HG02588 (cell line): ENCODE data around the gene COQ8A.

Source experiments
- ATAC-seq: cut with Tn5 transposase; IDR thresholded peaks from one replicate; pipeline ENCODE4 v1.9.1; 2021; ENCODE audit warnings: mild to moderate bottlenecking, moderate library complexity; ENCODE audit not compliant: unreplicated experiment

Gene COQ8A

DNA sequence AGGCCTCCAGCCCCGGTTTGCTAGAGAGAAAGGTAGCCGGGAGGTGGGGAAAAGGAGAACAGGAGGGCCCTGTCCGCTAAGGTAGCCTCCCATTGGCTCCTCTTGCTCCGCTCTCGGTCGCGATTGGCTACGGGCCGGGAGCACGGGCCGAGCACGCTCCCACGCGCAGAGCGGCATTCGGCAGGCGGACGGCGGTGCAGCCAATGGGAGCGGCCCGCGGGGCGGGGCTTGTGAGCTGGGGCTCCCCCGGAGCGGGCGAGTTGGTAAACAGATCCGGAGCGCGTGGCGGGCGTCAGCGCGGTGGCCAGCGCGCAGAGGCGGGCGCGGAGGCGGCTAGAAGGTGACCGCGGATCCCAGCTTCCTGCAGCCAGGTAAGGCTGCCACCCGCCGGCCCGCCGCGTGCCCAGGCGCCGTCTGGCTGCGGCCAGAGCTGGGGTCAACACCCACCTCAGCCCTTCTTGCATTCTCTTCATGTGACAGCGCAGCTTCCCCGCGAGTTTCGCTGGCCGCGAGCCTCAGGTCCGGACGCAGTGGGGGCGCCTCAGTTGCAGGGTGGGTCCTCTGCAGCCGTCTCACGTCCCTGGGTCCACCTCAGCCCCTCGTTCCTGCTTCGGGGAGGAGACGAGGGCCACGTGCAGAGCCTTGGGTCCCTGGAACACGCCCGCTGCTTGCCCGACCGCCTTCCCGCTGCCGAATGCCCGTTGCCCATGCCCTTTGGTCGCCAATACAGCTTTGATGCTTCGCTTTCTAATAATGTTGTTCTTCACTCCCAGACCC, at the start of gene COQ8A:
Gene COQ8A (plus strand): TSS at position 266 of the 777 bp plus-strand sequence. CDS start 21,092 bp downstream, outside the sequence.
- ATAC-seq = peak; percentile 96

DNA sequence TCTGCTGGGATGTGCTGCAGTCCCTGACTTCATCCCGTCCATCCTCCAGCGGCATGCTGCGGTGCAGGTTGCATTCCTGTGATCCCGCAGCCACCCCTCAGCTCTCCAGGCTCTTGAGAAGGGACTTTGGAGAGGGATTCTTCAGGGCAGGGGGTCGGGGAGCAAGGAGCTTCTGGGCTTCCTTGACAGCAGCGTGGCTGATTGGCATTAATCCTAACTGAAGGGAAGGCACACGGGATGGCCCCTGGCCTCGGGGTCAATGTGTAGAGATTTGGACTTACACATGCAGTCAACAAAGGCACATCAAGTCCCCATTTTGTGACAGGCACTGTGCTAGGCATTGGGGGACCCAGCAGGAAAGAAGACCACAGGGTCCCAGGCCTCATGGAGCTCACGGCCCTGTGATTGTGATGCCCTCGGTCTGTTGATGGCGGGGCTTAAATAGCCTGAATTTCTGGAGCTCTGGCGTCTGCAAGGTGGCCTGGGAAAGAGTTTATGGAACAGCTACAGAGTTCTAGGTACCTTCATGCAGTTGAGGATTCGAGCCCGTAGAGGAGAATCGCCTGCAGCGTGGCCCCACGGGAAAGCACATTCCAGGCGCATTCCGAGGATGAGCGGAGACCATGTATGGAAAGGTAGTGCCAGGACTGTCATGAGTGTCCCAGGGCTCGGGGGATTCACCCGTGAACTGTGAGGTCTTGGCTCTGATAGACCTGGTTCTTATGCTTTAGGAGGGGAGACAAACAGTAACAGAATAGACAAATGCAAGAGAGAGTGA, 49.6 kb upstream of the COQ8A start:
- no peak for ATAC-seq

DNA sequence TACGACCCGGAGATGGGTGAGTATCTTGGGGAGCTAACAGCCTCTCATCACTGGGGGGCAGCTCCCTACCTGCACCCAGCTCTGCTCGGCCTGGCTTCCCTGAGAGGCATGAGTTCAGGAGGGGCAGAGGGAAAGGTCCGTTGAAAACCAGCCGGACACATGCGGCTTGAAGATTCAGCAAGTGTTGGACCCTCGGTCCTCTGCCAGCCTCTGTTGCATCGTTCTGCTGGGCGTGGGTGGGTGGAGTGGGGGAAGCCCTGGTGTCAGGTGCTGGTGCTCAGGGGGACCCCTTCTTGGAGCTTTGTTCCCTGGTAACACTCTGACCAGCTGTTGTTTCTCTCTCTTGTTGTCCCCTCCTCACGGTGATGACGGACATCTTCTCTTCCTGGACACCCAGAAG, 48.7 kb upstream of the COQ8A start:
- no peak for ATAC-seq

DNA sequence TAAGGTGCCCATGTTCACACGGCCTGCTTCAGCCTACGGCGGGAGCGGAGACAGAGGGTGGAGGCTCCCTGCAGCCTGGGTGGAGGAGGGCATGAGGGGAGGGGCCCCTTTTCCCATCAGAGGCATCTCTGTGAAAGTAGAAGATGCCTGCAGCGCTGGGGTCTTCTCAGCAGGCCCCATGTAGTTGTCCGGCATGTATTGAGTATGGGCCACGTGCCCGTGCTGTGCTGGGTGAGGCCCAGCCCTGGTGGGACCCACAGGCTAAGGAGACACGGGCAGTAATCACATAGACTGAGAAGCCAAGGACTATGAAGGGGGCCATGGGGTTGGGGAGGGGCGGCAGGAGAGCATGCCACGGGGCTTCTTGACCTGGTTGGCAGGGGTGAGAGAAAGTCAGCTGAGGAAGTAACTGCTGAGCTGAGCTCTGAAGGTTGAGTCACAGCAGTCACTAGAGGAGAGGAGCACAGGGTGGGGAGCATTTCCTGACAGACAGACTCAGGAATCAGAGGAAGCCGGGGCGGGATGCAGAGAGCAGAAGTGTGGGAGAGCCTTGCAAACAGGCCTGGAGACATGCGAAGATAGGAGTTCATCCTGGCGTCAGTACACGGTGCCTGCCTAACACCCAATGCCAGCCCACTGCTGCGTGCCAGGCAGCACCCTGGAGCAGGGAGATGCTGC, 48.1 kb upstream of the COQ8A start:
- no peak for ATAC-seq

DNA sequence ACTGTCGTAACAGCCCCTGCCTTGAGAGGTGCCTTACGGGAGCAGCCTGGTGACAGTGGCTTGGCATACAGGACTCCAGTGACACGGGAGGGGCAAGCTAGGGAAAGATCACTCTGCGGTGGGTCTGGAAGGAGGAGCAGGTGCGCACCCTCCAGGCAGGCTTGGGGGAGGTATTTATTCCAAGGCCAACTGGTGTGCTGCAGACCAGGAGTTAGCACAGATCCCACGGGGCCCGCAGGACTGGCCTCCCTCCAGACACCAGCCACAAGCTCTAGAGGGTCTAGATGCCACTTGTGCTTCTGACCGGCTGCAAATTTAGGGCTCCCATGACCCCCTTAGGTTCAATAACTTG, 47.6 kb upstream of the COQ8A start:
- ATAC-seq = no peak

DNA sequence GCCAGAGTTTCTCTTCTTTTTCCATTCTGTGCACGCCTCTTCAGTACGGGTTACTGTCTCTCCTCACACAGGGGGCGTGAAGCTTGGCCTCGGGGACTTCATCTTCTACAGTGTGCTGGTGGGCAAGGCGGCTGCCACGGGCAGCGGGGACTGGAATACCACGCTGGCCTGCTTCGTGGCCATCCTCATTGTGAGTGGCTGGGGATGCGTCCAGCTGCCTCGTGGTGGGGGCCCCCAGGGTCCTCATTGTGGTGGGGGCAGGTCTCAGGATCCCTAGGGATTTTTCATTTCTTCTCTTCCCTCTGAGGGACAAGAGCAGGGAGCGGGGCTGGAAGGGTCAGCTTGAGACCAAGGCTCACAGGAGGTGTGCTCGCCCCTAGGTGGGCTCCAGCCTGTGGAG, 46.2 kb upstream of the COQ8A start:
- ATAC-seq = no peak

DNA sequence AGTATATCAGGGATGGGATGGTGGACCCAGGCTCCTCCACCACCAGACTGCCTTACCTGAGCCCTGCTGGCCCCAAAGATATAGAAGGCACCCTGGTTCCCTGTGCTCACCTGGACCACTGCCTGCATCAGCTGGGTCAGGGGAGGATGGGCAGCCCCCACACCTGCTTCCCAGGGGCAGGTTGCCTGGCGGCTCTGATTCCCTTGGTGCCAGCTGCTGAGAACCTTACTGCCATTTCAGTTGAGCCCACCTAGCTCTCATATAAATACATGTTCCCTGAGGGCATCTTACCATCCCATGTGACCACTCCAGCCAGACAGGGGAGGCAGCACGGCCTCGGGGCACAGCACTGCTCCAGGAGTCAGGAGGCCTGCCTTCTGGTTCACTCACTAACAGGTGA, 45.3 kb upstream of the COQ8A start:
- no peak for ATAC-seq

DNA sequence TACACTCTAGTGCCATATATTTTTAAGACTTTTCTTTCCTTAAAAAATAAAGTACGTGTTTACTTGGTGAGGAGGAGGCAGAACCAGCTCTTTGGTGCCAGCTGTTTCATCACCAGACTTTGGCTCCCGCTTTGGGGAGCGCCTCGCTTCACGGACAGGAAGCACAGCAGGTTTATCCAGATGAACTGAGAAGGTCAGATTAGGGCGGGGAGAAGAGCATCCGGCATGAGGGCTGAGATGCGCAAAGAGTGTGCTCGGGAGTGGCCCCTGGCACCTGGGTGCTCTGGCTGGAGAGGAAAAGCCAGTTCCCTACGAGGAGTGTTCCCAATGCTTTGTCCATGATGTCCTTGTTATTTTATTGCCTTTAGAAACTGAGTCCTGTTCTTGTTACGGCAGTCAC, 44.5 kb upstream of the COQ8A start:
- no peak for ATAC-seq

DNA sequence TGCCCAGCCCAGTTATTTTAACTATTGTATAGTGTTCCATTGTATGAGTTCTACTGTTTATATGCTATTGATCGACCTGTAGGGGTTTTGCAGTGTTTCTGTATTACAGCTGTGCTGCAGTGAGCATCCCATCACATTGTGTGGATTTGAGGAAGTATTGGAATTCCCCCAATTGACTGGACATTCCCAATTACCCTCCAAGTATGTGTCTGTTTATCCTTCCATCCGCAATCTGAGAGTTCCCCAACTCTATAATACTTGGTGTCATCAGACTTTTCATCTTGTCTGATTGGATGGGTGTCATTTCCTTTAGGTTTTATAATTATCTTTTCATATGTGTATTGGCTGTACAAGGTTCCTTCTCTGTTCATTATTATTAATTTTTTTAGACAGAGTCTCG, 41.8 kb upstream of the COQ8A start:
- ATAC-seq = no peak

DNA sequence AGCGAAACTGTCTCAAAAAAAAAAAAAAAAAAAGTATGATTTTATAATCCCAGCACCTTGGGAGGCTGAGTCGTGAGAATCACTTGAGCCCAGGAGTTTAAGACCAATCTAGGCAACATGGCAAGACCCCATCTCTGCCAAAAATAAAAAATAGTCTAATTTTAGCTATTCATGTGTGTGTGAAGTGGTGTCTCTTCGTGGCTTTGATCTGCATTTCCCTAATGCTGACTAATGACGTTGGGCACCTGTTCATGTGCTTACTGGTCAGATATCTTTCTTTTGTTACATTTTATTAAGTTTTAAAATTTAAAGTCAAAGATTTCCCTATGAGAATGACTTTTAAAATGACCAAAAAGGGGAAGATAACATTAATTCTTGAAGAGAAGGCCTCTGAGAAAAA, 38.7 kb upstream of the COQ8A start:
- ATAC-seq = no peak

DNA sequence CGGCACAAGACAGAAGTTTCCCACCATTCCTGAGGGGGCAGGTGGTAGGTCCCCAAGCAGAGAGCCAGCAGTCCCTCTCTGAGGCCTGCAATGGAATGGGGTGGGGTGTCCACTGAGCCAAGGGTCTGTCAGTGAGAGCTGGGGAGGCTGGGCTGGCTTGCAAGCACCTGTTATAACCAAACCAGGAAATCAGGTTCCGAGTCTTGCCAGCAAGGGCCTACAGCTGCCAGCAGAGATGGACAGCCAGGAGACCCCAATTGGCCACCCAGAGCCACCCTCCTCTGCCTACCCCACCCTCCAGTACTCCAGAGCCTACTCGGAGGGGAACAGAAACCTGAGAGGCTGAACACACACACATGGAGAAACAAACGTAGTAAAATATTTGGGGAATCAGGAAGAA, 37.5 kb upstream of the COQ8A start:
- no peak for ATAC-seq

DNA sequence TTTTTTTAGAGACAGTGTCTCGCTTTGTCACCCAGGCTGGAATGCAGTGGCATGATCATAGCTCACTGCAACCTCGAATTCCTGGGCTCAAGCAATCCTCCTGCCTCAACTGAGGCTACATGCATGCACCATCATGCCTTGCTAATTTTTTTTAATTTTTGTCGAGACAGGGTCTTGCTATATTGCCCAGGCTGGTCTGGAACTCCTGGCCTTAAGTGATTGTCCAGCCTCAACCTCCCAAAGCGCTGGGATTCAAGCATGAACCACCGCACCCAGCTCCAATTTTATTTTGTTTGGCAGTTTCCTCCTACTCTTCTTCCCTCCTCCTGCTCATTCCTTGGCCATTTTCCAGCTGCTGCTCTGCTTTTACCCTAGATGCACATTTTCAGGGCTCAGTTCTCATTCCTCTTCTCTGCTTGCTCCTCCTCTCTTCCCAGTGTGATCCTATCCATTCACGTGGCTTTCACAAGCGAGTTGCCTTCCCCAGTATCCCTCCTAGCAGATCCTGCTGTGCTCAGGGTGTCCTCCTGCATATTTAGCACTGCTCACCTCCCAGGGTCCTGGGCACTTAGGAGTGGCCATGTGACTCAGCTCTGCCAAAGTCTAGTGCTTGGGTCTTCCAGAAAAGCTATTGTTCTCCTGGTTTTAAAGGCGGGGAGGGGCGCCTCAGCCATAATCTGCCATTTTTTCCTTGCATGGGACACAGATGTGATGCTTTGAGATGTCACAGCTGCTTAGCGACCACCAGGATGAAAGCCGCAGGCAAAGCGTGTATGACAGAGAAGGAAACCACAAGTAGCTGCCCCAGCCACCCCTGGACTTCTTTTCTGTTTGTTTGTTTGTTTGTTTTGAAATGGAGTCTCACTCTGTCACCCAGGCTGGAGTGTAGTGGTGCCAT, 36.0 kb upstream of the COQ8A start:
- ATAC-seq = no peak

DNA sequence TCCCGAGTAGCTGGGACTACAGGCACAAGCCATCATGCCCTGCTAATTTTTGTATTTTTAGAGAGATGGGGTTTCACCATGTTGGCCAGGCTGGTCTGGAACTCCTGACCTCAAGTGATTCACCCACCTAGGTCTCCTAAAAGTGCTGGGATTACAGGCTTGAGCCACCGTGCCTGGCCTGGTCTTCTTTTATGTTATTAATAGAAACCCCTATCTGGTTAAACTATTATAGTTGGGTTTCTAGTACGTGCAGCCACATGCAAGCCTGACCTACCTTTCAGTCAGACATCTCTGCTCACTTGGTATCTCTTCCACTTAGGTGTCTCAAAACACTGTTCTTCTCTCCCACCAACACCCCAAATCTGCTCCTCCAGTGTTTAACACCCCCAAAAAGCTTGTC, 35.3 kb upstream of the COQ8A start:
- no peak for ATAC-seq

DNA sequence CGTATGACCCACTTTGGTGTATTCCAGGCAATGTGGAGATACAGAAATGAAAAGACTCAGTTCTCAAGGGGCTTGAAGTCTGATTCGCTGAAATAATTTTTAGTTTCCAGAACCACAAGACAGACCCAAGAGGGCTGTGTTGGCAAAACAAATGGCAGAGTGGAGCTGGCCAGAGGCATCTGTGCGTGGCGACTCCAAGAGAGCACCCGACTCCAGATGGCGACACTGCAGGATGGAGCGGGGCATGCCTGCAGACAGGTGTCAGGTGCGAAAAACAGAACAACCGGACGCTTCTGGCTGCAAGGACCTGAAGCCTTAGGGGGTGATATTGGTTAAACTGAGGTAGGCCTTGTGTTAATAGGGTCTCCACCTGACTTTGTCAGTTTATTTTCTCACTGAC, 31.7 kb upstream of the COQ8A start:
- no peak for ATAC-seq

DNA sequence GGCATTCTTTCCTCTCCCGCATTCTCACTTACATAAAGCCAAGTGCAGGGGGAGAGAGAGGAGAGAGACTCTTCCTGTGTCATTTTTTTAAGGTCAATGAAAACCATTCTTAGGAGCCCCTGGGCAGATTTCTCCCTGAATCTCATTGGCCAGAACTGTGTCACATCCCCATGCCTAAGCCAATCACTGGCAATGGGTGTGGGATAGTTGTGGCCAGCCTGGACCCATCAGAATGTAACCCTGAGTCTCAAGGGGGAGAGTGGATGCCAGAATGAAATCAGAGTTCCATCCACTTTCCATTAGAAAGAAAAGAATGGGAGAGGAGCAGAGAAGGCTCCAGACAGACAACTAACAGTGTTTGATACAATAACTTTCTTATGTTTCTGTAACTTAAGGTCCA, 31.2 kb upstream of the COQ8A start:
- no peak for ATAC-seq

DNA sequence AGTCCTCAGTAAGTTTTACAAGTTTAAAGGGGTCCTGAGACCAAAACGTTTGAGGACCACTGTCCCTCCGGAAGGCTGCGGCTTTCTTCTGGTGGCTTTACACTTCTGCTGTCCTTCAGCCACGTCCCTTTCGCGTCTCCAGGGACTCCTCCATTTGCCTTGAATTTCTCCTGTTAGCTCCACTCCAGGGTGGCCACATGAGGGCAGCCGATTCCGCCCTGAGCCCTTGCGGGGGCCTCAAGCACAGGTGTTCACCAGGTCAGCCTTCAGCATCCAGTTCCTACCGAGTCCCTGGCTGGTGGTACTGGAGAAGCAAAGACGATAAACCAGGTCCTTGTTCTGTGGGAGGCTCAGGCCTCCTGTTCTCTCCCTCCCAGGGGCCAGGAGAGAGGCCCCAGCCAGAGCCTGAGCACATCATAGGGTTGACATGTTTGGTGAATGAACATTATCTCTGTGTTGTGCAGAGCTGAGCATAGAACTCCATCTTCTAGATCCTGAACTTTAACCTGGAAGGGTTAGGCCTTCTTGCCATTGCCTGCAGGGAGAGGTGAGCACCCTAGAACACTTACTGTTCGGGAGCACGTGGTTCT, 27.4 kb upstream of the COQ8A start:
- no peak for ATAC-seq

DNA sequence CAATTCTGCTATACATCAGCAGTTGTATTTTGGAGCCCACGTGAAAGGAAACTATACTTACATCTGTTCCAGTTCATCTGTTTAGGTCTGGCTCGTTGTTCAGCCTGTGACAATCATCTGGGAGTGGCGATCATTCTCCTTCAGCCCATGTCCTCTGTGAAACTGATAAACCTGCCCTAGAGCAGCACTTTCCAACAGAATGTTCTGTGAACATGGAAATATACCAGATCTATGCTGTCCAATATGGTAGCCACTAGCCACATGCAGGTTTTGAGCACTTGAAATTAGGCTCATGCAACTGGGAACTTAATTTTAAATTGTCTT, 24.5 kb upstream of the COQ8A start:
- ATAC-seq = peak; percentile 23

DNA sequence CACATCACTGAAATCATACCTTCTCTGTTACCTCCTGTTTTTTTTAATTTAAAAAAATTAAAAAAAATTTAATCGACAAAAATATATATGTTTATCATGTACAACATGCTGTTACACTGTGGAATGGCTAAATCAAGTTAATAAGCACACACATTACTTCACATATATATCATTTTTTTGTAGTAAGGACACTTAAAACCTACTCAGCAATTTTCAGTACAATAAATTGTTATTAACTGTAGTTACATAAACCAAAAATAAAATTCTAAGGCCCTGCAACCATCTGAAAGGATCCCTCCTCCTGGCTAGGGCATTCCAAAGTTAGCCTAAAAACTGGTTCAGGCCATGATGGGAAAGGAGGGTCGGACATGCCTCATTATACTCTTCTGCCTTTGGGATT, 23.6 kb upstream of the COQ8A start:
- ATAC-seq = no peak

DNA sequence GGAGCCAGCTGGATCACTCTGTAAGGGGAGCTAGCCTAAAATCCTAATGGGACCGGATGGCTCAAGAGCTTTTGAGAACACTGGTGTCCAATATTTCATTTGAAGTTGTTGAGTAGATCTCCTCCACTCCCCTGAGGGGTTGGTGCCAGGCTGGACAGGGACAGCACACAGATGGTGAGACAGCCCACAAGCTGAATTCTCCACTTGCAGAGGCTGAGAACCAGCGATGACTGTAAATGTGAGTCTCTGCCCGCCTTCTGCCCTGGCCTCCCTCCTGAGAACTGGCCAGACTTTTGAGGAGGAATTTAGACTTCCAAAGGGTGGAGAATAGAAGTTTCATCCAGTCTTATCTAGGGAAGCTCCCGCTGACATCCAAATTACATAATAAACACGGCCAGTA, 20.5 kb upstream of the COQ8A start:
- ATAC-seq = no peak

DNA sequence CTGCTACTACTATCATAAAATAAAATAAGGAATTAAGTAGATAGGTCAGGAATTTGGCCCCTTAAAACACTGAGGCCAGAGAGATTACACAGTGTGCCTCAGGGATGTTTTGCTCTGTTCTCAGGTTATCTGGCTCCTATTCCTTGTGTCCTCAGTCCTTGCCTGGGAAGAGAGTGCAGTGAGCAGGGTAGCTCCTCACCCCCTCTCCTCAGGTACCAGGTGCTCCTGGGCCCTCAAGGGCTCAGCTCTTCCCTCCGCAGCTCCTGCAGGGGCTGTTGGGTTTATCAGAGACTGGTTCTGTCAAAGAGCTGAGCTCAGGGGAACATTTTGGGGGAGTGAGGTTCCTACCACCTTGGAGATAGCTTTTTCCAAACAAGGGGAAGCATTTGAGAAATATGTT, 20.1 kb upstream of the COQ8A start:
- ATAC-seq = no peak

DNA sequence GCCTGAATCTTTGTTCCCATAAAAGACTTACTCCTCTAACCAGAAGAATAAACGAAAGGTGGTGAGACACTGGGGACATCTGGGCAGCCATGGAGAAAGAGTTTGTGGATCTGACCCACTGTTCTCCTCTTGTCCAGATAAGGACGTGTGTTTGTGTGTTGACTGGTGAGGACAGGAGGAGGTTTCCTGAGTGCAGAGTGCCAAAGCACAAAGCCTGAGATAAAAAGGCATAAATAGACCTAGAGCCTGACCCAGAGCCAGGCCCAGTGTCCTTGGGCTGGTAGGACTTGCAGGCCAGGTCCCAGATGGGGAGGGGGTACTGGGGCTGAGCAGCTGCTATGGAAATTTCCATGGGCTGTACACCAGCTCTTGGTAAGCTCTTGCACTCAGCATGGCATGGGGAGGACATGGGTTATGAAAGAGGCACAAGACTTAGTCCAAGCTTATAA, 19.6 kb upstream of the COQ8A start:
- no peak for ATAC-seq
